AG04449 (cell line): ENCODE data around the gene ATP10B.
"Not testable (repeated sequence)": the region's sequence is repeated elsewhere in the genome, so short reads cannot be mapped to it uniquely, and the experiment has no call there.

ENCODE experiments used
- CTCF ChIA-PET: fragments of 350-600 bp; formaldehyde crosslinking; extraction: SDS; loops from one replicate; lab custom pipeline; 2021; ENCODE audit warnings: antibody characterized with exemption; lab: Yijun Ruan, JAX
- POLR2A ChIA-PET: fragments of 400-600, 350-600 bp; formaldehyde crosslinking; extraction: SDS; loops from one replicate; lab custom pipeline; 2020; ENCODE audit warnings: antibody characterized with exemption, inconsistent platforms; lab: Yijun Ruan, JAX
- DNase-seq: peaks from one replicate; pipeline ENCODE4 v3.0.0-alpha.2; 2010; ENCODE audit warnings: low read depth, low spot score
- H3K4me3 ChIP-seq: 2 replicates; pipeline ENCODE4 v1.5.1; 2011; ENCODE audit warnings: low read depth, mild to moderate bottlenecking, control low read depth, low read length
- TF ChIP-seq, protein P1 (sequence below): IDR thresholded peaks from one replicate; pipeline ENCODE4 v1.5.1; 2011; ENCODE audit warnings: mild to moderate bottlenecking, moderate library complexity, low read length, control low read depth, inconsistent platforms; ENCODE audit not compliant: insufficient read depth; ENCODE audit errors: missing control alignments

Gene ATP10B

DNA sequence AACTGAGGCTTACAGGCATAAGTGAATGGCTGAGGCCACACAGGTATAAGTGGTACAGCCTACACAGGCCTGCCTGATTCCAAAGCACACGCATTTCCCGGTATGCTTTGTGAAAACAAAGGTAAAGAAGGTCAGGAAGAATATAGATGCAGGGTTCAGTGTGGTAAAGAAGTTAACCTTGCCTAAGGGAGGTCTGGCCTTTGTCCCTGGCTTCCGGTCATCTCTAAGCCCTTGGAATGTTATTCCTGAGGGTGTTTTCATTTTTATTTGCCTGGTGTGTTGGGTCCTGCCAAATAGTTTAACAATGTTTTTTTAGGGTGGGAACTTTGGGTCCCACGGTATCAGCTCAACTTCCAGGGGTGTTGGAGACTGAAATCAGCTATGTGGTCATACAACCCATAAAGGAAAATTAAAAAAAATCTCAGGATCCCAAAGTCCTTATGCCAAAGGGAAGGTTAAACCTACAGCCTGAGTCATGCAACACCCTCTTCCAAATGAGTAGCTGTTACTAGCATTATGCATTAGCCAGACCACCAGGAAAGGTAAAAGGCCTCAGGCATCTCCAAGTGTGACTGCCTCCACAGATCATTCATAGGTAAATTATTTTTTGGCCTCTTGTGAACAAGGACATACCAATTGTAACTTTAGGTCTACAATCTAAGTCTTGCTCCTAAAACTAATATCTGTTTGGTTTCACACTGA lies 124.6 kb downstream of the ATP10B start:
- H3K4me3 ChIP-seq: no peak overlapping the region
- no peak for DNase-seq
- CTCF ChIA-PET: no interaction called here
- TF ChIP-seq, protein P1, sequence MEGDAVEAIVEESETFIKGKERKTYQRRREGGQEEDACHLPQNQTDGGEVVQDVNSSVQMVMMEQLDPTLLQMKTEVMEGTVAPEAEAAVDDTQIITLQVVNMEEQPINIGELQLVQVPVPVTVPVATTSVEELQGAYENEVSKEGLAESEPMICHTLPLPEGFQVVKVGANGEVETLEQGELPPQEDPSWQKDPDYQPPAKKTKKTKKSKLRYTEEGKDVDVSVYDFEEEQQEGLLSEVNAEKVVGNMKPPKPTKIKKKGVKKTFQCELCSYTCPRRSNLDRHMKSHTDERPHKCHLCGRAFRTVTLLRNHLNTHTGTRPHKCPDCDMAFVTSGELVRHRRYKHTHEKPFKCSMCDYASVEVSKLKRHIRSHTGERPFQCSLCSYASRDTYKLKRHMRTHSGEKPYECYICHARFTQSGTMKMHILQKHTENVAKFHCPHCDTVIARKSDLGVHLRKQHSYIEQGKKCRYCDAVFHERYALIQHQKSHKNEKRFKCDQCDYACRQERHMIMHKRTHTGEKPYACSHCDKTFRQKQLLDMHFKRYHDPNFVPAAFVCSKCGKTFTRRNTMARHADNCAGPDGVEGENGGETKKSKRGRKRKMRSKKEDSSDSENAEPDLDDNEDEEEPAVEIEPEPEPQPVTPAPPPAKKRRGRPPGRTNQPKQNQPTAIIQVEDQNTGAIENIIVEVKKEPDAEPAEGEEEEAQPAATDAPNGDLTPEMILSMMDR: no peak
- POLR2A ChIA-PET: no interaction called here

DNA sequence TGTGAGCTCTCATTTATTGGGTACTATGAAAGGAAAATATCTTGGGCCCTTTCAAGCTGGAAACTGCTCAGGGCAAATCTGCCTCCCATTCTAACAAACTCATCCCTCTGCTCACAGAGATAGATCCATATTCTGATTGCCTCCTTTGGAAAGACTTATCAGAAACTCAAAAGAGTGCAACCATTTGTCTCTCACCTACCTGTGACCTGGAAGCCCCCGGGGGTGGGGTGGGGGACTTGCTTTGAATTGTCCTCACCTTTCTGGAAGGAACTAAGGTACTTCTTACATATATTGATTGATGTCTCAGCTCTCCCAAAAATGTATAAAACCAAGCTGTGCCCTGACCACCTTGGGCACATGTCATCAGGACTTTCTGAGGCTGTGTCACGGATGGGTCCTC lies 125.3 kb downstream of the ATP10B start:
- POLR2A ChIA-PET: no interaction called here
- TF ChIP-seq, protein P1: no peak
- no peak overlapping the region for H3K4me3 ChIP-seq
- CTCF ChIA-PET: no interaction called here
- no peak for DNase-seq

- TF ChIP-seq, protein P1: no peak
- no peak overlapping the region for H3K4me3 ChIP-seq
- DNase-seq: no peak
- ChIA-PET POLR2A (no interaction called here), CTCF (no interaction called here)
Measured at GRCh38 chr5:160720822-160721221, 131.2 kb downstream of the ATP10B start.

GRCh38 chr5:160715508-160715907 lies 136.5 kb downstream of the ATP10B start:
- H3K4me3 ChIP-seq, CTCF ChIA-PET, DNase-seq, POLR2A ChIA-PET: not testable (repeated sequence)

DNA sequence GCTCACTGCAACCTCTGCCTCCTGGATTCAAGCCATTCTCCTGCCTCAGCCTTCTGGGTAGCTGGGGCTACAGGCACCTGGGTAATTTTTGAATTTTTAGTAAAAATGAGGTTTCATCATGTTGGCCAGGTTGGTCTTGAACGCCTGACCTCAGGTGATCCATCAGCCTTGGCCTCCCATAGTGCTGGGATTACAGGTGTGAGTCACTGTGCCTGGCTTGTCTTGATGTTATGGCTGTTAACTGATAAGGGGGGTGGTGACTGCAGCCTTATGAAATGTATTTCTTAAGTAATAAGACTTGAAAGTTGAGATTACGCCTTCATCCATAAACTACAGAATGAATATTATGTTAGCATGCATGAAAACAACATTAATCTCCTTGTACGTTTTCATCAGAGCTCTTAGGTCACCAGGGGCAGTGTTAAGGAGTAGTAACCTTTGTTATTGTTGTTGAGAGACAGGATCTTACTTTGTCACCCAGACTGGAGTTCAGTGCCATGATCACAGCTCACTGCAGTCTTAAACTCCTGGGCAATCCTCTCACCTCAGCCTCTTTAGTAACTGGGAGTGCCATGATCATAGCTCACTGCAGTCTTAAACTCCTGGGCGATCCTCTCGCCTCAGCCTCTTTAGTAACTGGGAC lies 148.3 kb downstream of the ATP10B start:
- ChIA-PET POLR2A (no interaction called here), CTCF (no interaction called here)
- no peak for DNase-seq
- TF ChIP-seq, protein P1: no peak
- no peak overlapping the region for H3K4me3 ChIP-seq

- H3K4me3 ChIP-seq: no peak overlapping the region
- ChIA-PET CTCF (no interaction called here), POLR2A (no interaction called here)
- TF ChIP-seq, protein P1: no peak
- no peak for DNase-seq
Measured at GRCh38 chr5:160702934-160703333, 149.1 kb downstream of the ATP10B start.
